ENCODE measurements around the gene STK25.

STK25 gene

GRCh38 chr2:241495172-241496002 lies 13.0 kb downstream of the STK25 start:
- DNase-seq (ENCODE audit: low read depth in 2 of 2, low spot score in 1 of 2): no peak

- DNase-seq (ENCODE audit: low read depth in 2 of 2, low spot score in 1 of 2): no peak
Observed at GRCh38 chr2:241494311-241494908, 14.0 kb downstream of the STK25 start.

DNA sequence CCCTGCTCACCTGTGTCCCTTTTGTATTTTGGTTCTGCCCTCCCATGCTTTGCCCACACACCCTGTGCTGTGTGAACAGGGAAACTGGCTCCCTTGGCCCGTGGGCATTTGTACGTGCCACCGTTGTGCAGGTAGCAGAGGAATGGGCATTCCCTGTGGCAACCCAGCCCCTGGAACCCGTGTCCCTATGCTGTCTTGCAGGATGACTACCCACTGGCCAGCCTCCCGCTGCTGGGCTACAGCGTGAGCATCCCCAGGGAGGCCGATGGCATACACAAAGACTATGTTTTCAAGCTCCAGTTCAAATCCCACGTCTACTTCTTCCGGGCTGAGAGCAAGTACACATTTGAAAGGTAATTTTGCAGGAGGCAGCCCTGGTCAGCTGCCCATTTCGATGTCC lies 15.3 kb downstream of the STK25 start:
- DNase-seq (ENCODE audit: low read depth in 2 of 2, low spot score in 1 of 2): no peak

DNA sequence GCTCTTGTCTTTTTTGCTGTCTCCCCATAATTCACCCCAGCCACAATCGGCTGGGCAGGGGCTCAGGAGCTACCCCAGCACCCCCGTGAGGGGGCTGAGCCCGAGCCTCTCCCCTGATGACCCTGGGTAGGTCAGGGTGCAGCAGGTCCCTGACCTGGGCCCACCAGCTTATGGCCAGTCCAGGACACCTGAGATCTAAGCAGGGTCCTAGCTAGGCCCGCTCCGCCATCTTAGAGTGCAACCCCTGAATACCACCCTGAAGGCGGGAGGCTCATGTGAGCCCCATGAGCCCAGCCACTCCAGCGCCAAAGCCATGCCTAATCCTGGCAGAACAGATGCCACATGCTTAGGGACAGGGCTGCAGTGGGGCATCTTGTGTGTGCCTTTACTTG lies 16.2 kb downstream of the STK25 start:
- DNase-seq (ENCODE audit: low read depth in 2 of 2, low spot score in 1 of 2): no peak

DNA sequence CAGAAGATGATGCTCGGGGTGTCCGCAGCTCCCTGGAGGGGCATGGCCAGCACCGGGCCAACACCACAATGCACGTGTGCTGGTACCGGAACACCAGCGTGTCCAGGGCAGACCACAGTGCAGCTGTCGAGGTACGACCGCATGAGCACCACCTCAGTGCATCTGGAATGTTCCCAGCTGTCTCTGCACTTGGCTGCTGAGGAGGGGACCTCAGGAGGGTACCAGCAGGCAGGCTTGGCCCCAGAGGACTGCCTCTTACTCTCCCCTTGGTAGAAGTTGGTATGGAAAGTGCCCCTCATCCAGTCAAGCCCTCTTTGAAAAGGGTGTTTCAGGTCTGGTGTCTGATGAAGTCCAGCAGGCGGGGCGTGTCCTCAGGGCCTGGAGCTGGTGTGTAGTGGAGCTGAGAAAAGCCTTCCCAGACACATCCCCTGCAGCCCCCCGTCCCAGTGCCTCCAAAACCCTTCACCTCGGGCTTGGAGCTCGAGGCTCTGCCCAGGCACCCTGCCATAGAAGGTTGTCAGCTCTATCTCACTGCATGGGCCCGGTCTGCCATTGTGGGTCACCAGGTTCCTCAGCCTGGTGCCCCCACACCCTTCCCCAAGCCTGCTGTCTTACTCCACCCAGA lies 16.7 kb downstream of the STK25 start:
- no peak for DNase-seq (ENCODE audit: low read depth in 2 of 2, low spot score in 1 of 2)

DNA sequence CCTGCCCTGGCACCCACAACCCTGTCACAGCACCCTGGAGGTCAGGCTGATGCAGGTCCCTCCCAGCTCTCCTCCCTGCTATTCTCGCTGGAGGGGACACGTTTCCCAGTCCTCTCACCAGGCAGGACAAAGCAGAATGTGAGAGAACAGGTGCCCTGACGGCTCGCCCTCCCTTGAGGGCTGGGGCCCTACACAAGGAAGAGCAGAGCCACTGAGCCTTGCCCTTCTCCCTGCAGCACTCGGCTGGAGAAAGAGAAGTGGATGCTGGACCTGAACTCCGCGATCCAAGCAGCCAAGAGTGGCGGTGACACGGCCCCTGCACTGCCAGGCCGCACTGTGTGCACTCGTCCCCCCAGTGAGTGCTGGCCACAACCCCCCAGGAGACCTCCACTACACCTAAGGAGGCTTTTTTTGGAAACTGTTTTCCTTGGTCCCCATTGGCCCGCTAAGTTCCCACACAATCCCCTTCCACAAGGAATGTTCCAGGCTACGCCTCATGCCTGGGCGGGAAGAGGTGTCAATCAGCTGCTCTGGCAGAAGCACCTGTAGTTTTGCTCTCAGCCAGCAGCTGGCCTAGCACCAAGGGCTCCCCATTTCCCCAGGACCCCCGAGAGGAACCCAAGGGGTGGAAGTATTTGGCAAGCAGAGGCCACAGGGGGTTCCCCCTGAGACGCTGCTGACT lies 17.4 kb downstream of the STK25 start:
- no peak for DNase-seq (ENCODE audit: low read depth in 2 of 2, low spot score in 1 of 2)

- no peak for DNase-seq (ENCODE audit: low read depth in 2 of 2, low spot score in 1 of 2)
Observed at GRCh38 chr2:241489733-241490680, 18.4 kb downstream of the STK25 start.

DNA sequence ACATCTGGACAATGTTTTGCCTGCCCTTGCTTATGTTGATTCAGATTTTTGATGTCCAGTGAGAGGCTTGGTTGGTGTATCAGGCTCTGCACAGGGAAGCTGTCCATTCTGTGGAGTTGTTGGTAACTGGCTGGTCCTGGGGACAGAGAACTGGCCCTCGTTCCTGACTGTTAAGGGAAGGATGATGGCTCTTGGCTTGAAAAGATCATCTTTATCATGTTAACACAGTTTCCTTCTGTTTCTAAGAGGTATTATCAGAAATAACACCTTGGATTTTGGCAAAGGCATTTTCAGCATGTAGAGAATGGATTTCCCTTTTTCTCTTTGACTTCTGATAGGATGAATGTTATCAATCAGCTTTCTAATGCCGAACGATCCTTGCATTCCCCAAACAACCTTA lies 19.3 kb downstream of the STK25 start:
- no peak for DNase-seq (ENCODE audit: low read depth in 2 of 2, low spot score in 1 of 2)

DNA sequence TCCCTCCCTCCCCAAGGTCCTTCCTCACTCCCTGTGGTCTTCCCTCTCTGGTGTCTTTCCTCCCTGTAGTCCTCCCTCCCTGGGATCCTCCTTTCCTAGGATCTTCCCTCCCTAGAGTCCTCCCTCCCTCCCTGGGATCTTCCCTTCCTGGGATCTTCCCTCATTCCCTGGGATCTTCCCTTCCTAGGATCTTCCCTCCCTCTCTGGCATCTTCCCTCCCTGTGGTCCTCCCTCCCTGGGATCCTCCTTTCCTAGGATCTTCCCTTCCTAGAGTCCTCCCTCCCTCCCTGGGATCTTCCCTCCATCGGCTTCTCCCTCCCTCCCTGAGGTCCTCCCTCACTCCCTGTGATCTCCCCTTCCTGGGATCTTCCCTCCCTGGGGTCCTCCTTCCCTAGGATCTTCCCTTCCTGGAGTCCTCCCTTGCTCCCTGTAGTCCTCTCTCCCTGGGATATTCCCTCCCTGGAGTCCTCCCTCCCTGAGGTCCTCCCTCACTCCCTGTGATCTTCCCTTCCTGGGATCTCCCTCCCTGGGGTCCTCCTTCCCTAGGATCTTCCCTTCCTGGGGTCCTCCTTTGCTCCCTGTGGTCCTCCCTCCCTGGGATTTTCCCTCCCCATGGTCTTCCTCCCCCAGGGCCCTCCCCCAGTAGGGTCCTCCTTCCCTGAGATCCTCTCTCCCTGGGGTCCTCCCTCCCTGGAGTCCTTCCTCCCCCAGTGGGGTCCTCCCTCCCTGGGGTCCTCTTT lies 23.0 kb downstream of the STK25 start:
- DNase-seq (ENCODE audit: low read depth in 2 of 2, low spot score in 1 of 2): no peak

DNA sequence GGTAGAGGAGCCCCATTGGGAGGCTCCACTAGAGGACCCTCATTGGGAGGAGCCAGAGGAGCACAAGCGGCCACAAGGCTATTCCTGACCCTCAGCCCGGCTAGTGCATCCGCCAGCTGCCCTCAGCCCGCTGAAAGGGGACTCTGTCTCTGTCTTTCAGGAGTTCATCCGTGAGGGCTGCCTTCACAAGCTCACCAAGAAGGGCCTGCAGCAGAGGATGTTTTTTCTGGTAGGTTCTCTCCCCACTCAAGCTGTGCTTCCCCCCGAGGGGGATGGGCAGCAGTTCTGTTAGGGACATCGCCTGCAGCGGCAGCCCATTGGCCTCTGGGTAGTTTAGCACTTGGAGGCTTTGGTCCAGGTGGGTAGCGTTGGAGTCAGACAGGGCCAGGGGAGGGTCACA lies 25.1 kb downstream of the STK25 start:
- DNase-seq (ENCODE audit: low read depth in 2 of 2, low spot score in 1 of 2): no peak

GRCh38 chr2:241482126-241482955 lies 26.0 kb downstream of the STK25 start:
- no peak for DNase-seq (ENCODE audit: low read depth in 2 of 2, low spot score in 1 of 2)

GRCh38 chr2:241481687-241482086 lies 26.7 kb downstream of the STK25 start:
- DNase-seq (ENCODE audit: low read depth in 2 of 2, low spot score in 1 of 2): no peak

GRCh38 chr2:241479026-241479898 lies 29.1 kb downstream of the STK25 start:
- no peak for DNase-seq (ENCODE audit: low read depth in 2 of 2, low spot score in 1 of 2)

GRCh38 chr2:241478166-241478565 lies 30.2 kb downstream of the STK25 start:
- no peak for DNase-seq (ENCODE audit: low read depth in 2 of 2, low spot score in 1 of 2)

DNA sequence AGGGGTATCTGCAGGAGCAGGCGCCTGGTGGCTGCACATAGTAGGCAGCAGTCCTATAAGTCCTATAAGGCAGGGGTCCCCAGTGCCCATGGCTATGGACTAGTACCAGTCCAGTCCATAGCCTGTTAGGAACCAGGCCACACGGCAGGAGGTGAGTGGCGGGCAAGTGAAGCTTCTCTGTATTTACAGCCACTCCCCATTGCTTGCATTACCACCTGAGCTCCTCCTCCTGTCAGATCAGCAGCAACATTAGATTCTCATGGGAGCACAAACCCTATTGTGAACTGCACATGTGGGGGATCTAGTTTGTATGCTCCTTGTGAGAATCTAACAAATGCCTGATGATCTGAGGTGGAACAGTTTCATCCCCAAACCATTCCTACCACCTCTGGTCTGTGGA lies 33.1 kb downstream of the STK25 start:
- no peak for DNase-seq (ENCODE audit: low read depth in 2 of 2, low spot score in 1 of 2)

DNA sequence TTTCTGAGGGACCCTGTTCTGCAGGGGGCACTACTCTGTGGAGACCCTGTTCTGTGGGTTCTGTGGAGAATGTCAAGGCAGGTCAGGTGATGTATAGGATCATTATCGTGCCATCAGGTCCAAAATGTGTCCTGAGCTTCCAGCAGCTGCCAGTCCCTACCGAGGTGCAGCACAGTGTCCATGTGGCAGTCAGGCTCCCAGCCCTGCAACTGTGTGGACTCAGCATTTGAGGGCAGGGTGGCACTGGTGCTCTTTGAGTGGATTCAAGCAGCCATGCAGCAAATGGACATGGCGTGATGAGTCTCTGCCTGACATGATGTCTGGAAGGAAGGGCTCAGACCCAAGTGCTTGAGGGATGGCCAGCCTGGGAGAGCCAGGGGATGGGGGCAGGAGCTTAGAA lies 35.0 kb downstream of the STK25 start:
- no peak for DNase-seq (ENCODE audit: low read depth in 2 of 2, low spot score in 1 of 2)

DNA sequence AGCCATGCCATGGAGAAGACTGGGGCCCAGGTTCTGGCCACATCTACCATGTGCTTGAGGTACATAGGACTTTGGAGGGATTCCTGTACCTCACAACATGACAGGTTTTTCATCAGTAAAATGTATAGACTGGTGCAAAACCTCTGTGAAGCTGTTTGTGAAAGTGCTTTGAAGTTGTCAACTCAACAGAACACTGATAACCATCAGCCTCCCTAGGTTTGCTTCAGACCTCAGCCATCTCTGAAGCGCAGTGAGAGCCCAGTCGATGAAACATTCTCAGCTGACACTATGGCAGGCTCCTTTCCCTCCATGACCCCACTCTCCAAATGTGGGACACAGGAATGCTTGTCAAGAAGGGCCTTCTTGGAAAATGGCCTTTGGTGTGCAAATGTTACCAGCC lies 38.6 kb downstream of the STK25 start:
- DNase-seq (ENCODE audit: low read depth in 2 of 2, low spot score in 1 of 2): no peak

- DNase-seq (ENCODE audit: low read depth in 2 of 2, low spot score in 1 of 2): no peak
Observed at GRCh38 chr2:241468476-241468781, 40.0 kb downstream of the STK25 start.

Data from stimulated activated CD8-positive, alpha-beta memory T cell treated with anti-CD3 and anti-CD28 coated beads, Interleukin-4, amount 100 ng/mL, for 4 hours (primary cell).